ENCODE data around the gene TMEM140.
A peak's percentile ranks its signal among the peaks of the same experiment; 100 is the strongest.
"Not testable (repeated sequence)": the region's sequence is repeated elsewhere in the genome, so short reads cannot be mapped to it uniquely, and the experiment has no call there.

Gene TMEM140

DNA sequence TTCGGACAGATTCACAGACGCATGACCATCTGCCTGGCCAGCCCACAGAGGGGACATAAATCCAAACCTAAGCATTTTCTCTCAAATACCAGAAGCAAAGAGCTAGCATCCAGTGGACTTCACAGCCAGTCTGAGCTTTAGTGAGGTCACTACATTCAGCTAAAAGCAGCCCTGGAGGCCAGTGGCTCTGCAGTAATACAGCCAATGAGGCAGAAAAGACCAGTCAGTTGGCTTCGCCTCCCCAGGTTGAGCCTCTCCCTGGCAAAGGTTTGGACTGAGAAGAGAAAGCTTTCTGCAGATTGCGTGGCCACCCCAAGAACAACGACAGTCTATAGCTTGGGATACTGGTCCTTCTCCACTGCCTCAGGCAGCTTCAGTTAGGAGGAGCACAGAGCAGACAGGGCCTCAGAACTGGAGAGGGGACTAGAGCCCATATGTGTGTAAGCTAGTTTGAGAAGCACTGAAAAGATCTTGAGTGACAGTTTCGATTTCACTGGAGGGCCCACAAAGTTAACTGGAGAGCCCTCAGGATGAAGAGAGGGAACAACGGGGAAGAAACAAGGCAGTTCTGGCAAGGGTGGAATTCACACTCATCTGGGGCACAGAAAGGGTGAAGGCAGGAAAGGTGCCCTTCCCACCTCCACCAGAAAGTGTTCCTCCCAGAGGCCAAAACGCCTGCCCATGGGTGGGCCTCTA, 59.7 kb downstream of the TMEM140 start:
- TF ChIP-seq POU2F2 (IDR thresholded peaks at IDR 0.05; ENCODE audit: low read depth, low read length) (no peak), SPI1 (IDR thresholded peaks at IDR 0.05; ENCODE audit: low read depth, low read length) (no peak), TAF1 (IDR thresholded peaks at IDR 0.05; ENCODE audit: low read depth, low read length) (0 out of 2 replicates have a peak, but pooled peaks have one; percentile 15)
- DNase-seq (ENCODE audit: insufficient read length, low spot score): no peak
- no peak for FAIRE-seq

GRCh38 chr7:135208102-135208793, 60.4 kb downstream of the TMEM140 start:
- TF ChIP-seq TAF1 (IDR thresholded peaks at IDR 0.05; ENCODE audit: low read depth, low read length): no peak
- 0 out of 2 replicates have a peak, but pooled peaks have one; percentile 16 for TF ChIP-seq POU2F2 (IDR thresholded peaks at IDR 0.05; ENCODE audit: low read depth, low read length)
- FAIRE-seq: no peak
- DNase-seq (ENCODE audit: insufficient read length, low spot score): no peak

DNA sequence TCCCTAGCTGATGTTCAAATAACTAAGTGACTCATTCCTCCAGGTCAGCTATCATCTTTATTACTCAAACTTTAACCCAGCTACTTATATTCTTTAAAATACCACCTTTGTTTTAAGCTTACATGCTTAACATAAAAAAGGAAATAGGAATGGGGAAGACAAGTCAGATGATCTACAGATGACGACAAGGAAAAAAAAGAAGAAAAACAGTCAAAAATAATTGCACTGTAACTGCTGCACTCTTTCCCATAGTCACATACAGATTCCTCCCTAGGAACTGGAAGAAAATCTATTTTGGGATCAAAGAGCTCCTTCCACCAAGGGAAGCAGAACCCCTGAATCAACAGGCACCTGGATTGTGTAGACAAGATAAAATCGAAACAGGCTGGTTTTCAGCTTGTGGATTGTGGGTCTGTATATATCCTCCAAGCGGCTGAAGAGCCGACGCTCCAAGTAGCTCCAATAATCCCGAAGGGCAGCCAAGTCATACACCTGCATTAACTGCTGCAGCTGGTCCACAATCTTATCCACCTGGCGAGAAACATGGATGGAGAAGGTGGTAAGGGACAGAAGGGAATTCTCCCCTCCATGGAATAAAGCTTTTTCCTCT, 61.5 kb downstream of the TMEM140 start:
- no peak for DNase-seq (ENCODE audit: insufficient read length, low spot score)
- TF ChIP-seq PAX5 (IDR thresholded peaks at IDR 0.05; ENCODE audit: insufficient read depth, low read length, severe bottlenecking): no peak
- TF ChIP-seq POLR2AphosphoS5 (IDR thresholded peaks at IDR 0.05; ENCODE audit: low read depth, low read length): no peak
- TF ChIP-seq POU2F2 (IDR thresholded peaks at IDR 0.05; ENCODE audit: low read depth, low read length): no peak
- TF ChIP-seq POLR2A (IDR thresholded peaks at IDR 0.05; ENCODE audit: low read depth, low read length): no peak
- TF ChIP-seq SPI1 (IDR thresholded peaks at IDR 0.05; ENCODE audit: low read depth, low read length): no peak
- TF ChIP-seq TAF1 (IDR thresholded peaks at IDR 0.05; ENCODE audit: low read depth, low read length): no peak
- FAIRE-seq: no peak

DNA sequence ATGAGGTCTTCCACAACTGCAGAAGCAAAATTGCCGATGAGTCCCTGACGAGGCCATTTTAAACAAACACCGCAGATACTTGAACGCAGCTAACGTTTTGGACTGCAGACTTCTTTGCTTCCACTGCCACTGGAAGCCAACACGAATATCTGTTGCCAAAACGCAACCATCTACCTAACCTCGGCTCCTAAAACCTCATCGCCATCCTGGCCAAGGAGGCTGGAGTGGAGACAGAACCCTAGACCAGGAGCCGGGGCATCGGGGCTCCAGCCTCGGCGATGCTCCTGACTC, 63.0 kb downstream of the TMEM140 start:
- TF ChIP-seq SPI1 (IDR thresholded peaks at IDR 0.05; ENCODE audit: low read depth, low read length): no peak
- TF ChIP-seq POLR2AphosphoS5 (IDR thresholded peaks at IDR 0.05; ENCODE audit: low read depth, low read length): no peak
- TF ChIP-seq POLR2A (IDR thresholded peaks at IDR 0.05; ENCODE audit: low read depth, low read length): no peak
- TF ChIP-seq POU2F2 (IDR thresholded peaks at IDR 0.05; ENCODE audit: low read depth, low read length): no peak
- no peak for TF ChIP-seq PAX5 (IDR thresholded peaks at IDR 0.05; ENCODE audit: insufficient read depth, low read length, severe bottlenecking)
- TF ChIP-seq TAF1 (IDR thresholded peaks at IDR 0.05; ENCODE audit: low read depth, low read length): no peak
- FAIRE-seq: no peak
- no peak for DNase-seq (ENCODE audit: insufficient read length, low spot score)

GRCh38 chr7:135211179-135211945, 63.5 kb downstream of the TMEM140 start, which contains the start of gene WDR91:
Gene WDR91, minus strand, starts transcription at chr7:135211526. Its CDS starts 24 bp downstream, at chr7:135211502.
- FAIRE-seq: peak; percentile 93
- TF ChIP-seq PAX5 (IDR thresholded peaks at IDR 0.05; ENCODE audit: insufficient read depth, low read length, severe bottlenecking): no peak
- peak; percentile 96 for TF ChIP-seq TAF1 (IDR thresholded peaks at IDR 0.05; ENCODE audit: low read depth, low read length)
- peak; percentile 62 for TF ChIP-seq SPI1 (IDR thresholded peaks at IDR 0.05; ENCODE audit: low read depth, low read length)
- peak; percentile 88 for TF ChIP-seq POLR2A (IDR thresholded peaks at IDR 0.05; ENCODE audit: low read depth, low read length)
- TF ChIP-seq POLR2AphosphoS5 (IDR thresholded peaks at IDR 0.05; ENCODE audit: low read depth, low read length): peak; percentile 85
- TF ChIP-seq POU2F2 (IDR thresholded peaks at IDR 0.05; ENCODE audit: low read depth, low read length): no peak
- peak; percentile 98 for DNase-seq (ENCODE audit: insufficient read length, low spot score)

DNA sequence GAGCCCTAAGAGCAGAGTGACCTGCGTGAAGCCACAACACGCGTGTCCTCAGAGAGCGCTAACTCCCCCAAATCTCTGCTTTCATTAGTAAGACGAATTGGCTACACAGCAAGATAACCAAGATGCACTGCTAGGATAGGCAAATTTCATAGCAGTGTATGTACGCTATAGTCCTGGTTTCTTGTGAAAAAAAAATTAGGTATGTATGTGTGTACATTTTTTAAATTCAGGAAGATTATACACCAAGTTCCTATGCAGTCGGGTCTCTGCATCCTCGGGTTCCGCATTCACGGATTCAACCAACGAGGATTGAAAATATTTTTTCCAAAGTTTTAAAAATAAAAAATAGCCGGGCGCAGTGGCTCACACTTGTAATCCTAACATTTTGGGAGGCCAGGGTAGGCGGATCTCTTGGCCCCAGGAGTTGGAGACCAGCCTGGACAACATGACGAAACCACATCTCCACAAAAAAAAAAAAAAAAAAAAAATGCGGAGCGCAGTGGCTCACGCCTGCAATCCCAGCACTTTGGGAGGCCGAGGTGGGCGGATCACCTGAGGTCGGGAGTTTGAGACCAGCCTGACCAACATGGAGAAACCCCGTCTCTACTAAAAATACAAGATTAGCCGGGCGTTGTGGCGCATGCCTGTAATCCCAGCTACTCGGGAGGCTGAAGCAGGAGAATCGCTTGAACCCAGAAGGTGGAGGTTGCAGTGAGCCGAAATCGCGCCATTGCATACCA, 64.2 kb downstream of the TMEM140 start:
- not testable (repeated sequence) for DNase-seq (ENCODE audit: insufficient read length, low spot score); FAIRE-seq

GRCh38 chr7:135213831-135214230, 66.0 kb downstream of the TMEM140 start:
- no peak for DNase-seq (ENCODE audit: insufficient read length, low spot score)
- no peak for FAIRE-seq
- no peak for TF ChIP-seq POLR2A (IDR thresholded peaks at IDR 0.05; ENCODE audit: low read depth, low read length)
- TF ChIP-seq SPI1 (IDR thresholded peaks at IDR 0.05; ENCODE audit: low read depth, low read length): no peak
- no peak for TF ChIP-seq POU2F2 (IDR thresholded peaks at IDR 0.05; ENCODE audit: low read depth, low read length)
- no peak for TF ChIP-seq TAF1 (IDR thresholded peaks at IDR 0.05; ENCODE audit: low read depth, low read length)
- no peak for TF ChIP-seq POLR2AphosphoS5 (IDR thresholded peaks at IDR 0.05; ENCODE audit: low read depth, low read length)
- TF ChIP-seq PAX5 (IDR thresholded peaks at IDR 0.05; ENCODE audit: insufficient read depth, low read length, severe bottlenecking): no peak

GRCh38 chr7:135215180-135215579, 67.3 kb downstream of the TMEM140 start:
- no peak for TF ChIP-seq PAX5 (IDR thresholded peaks at IDR 0.05; ENCODE audit: insufficient read depth, low read length, severe bottlenecking)
- no peak for TF ChIP-seq TAF1 (IDR thresholded peaks at IDR 0.05; ENCODE audit: low read depth, low read length)
- no peak for TF ChIP-seq POLR2A (IDR thresholded peaks at IDR 0.05; ENCODE audit: low read depth, low read length)
- no peak for TF ChIP-seq SPI1 (IDR thresholded peaks at IDR 0.05; ENCODE audit: low read depth, low read length)
- no peak for TF ChIP-seq POU2F2 (IDR thresholded peaks at IDR 0.05; ENCODE audit: low read depth, low read length)
- no peak for TF ChIP-seq POLR2AphosphoS5 (IDR thresholded peaks at IDR 0.05; ENCODE audit: low read depth, low read length)
- FAIRE-seq (no peak), DNase-seq (ENCODE audit: insufficient read length, low spot score) (no peak)

GRCh38 chr7:135215698-135216097, 67.8 kb downstream of the TMEM140 start:
- DNase-seq (ENCODE audit: insufficient read length, low spot score) (no peak), FAIRE-seq (no peak)
- no peak for TF ChIP-seq POLR2AphosphoS5 (IDR thresholded peaks at IDR 0.05; ENCODE audit: low read depth, low read length)
- TF ChIP-seq SPI1 (IDR thresholded peaks at IDR 0.05; ENCODE audit: low read depth, low read length): no peak
- no peak for TF ChIP-seq POLR2A (IDR thresholded peaks at IDR 0.05; ENCODE audit: low read depth, low read length)
